Omental fat pad (tissue), 4 donors: ENCODE data around the gene FNIP2. TPM values are rescaled to one million over a fixed set of nuclear protein-coding genes. Genes with fewer than 3 reads are reported as not detected.
"Not testable (repeated sequence)": the region's sequence is repeated elsewhere in the genome, so short reads cannot be mapped to it uniquely, and the experiment has no call there.

ENCODE experiments used
- ATAC-seq: fragments of 150-250 bp; one replicate; pipeline ENCODE4 v1.9.1; 2016; ENCODE audit warnings: mild to moderate bottlenecking, moderate library complexity; ENCODE audit not compliant: low FRiP score
- DNase-seq: peaks from one replicate; pipeline ENCODE4 v3.0.0-alpha.2; 2019; ENCODE audit warnings: low spot score
- CTCF ChIP-seq, 3 donors: fragments of 450-650 bp; IDR thresholded peaks; one replicate each; pipeline ENCODE4 v1.5.1; 2016 to 2017; ENCODE audit warnings: antibody characterized with exemption in 3 of 3, mild to moderate bottlenecking in 3 of 3, moderate library complexity in 2 of 3
- total RNA-seq, 4 donors: library from RNA; depleted of rRNA; stranded (reverse); fragments of >200 nt; gene quantifications; one replicate each; pipeline ENCODE4 v1.1.0, GENCODE V29; 2016

FNIP2 gene
- total RNA-seq, 4 donors from 2014 or later, result 56.4 to 125 (median 73.4) TPM

GRCh38 chr4:158788516-158788915 is 19.7 kb downstream of the FNIP2 start:
- no peak for TF ChIP-seq CTCF (IDR thresholded peaks at IDR 0.05)
- ATAC-seq (no peak), DNase-seq (no peak)

GRCh38 chr4:158789853-158790252 is 21.0 kb downstream of the FNIP2 start:
- DNase-seq (no peak), ATAC-seq (no peak)
- TF ChIP-seq CTCF (IDR thresholded peaks at IDR 0.05), result no peak

- DNase-seq (no peak), ATAC-seq (no peak)
- no peak for TF ChIP-seq CTCF (IDR thresholded peaks at IDR 0.05)
Observed at GRCh38 chr4:158793021-158793420, 24.2 kb downstream of the FNIP2 start.

- DNase-seq, ATAC-seq: not testable (repeated sequence)
Observed at GRCh38 chr4:158793430-158793829, 24.6 kb downstream of the FNIP2 start.

GRCh38 chr4:158796370-158797140 is 27.7 kb downstream of the FNIP2 start:
- ATAC-seq (no peak), DNase-seq (no peak)
- TF ChIP-seq CTCF (IDR thresholded peaks at IDR 0.05), result no peak

GRCh38 chr4:158798062-158798461 is 29.2 kb downstream of the FNIP2 start:
- ATAC-seq, result no peak
- no peak for DNase-seq

More at GRCh38 chr4:158798062-158798461, 29.2 kb downstream of the FNIP2 start:
- TF ChIP-seq CTCF (IDR thresholded peaks at IDR 0.05), result no peak
